Choroid plexus epithelial cell (primary cell): ENCODE results near the gene NDUFAF5.

ENCODE experiments used
- DNase-seq: peaks from one replicate; pipeline ENCODE4 v3.0.0-alpha.2; 2010; ENCODE audit warnings: low read depth
- H3K4me3 ChIP-seq: 2 replicates; pipeline ENCODE4 v1.5.1; 2011; ENCODE audit warnings: low read depth, mild to moderate bottlenecking, control low read depth, low read length, moderate library complexity
- CTCF ChIP-seq: conservative IDR thresholded peaks from 2 replicates; pipeline ENCODE4 v1.5.1; 2011; ENCODE audit warnings: low read depth, mild to moderate bottlenecking, control low read depth, inconsistent platforms, low read length, moderate library complexity

Gene NDUFAF5

GRCh38 chr20:13778827-13779226 lies 6.0 kb upstream of the NDUFAF5 start:
- TF ChIP-seq CTCF: no peak
- H3K4me3 ChIP-seq: no peak overlapping the region
- no peak for DNase-seq

GRCh38 chr20:13783528-13783927 lies 1.3 kb upstream of the NDUFAF5 start:
- no peak for TF ChIP-seq CTCF
- H3K4me3 ChIP-seq: peak overlapping the region; percentile 4
- no peak for DNase-seq

- DNase-seq: no peak
- H3K4me3 ChIP-seq: peak overlapping the region; percentile 90
- no peak for TF ChIP-seq CTCF
Observed at GRCh38 chr20:13784271-13784892, 446 bp upstream of the NDUFAF5 start.

GRCh38 chr20:13786143-13786828 lies 1.5 kb downstream of the NDUFAF5 start:
- no peak for TF ChIP-seq CTCF
- DNase-seq: no peak
- peak overlapping the region; percentile 90 for H3K4me3 ChIP-seq

- peak; percentile 90 for DNase-seq
- TF ChIP-seq CTCF: peak; percentile 77
- no peak overlapping the region for H3K4me3 ChIP-seq
Observed at GRCh38 chr20:13788167-13788834, 3.5 kb downstream of the NDUFAF5 start.

- H3K4me3 ChIP-seq: no peak overlapping the region
- DNase-seq: no peak
- TF ChIP-seq CTCF: no peak
Observed at GRCh38 chr20:13790708-13791107, 5.9 kb downstream of the NDUFAF5 start.
